GM12878 (cell line): ENCODE data around the gene CACNG1. TPM values are rescaled to one million over a fixed set of nuclear protein-coding genes. Genes with fewer than 3 reads are reported as not detected.
A peak's percentile ranks its signal among the peaks of the same experiment; 100 is the strongest.

Experiments used
- CEBPZ ChIP-seq: fragments of 150-350 bp; IDR thresholded peaks from 2 replicates; pipeline ENCODE4 v1.6.1; 2016; ENCODE audit warnings: low read depth, low read length
- EED ChIP-seq: sonication (generic); IDR thresholded peaks from 2 replicates; pipeline ENCODE4 v1.6.1; 2016; ENCODE audit warnings: antibody characterized with exemption, low read depth
- HCFC1 ChIP-seq: fragments of 150-350 bp; IDR thresholded peaks from 2 replicates; pipeline ENCODE4 v1.6.1; 2014; ENCODE audit warnings: low read length
- IKZF1 ChIP-seq: fragments of 450-650 bp; conservative IDR thresholded peaks from 2 replicates; pipeline ENCODE4 v1.6.1; 2017; ENCODE audit warnings: antibody characterized with exemption, mild to moderate bottlenecking
- MEF2A ChIP-seq: IDR thresholded peaks from 2 replicates; pipeline ENCODE4 v1.6.1; 2011; ENCODE audit warnings: low read depth, mild to moderate bottlenecking, low read length, moderate library complexity; ENCODE audit not compliant: insufficient read depth
- MEF2B ChIP-seq: fragments of 450-650 bp; IDR thresholded peaks from 2 replicates; pipeline ENCODE4 v1.6.1; 2018; ENCODE audit warnings: mild to moderate bottlenecking, moderate library complexity; ENCODE audit not compliant: partially characterized antibody, poor library complexity, severe bottlenecking
- NBN ChIP-seq: fragments of 450-650 bp; IDR thresholded peaks from 2 replicates; pipeline ENCODE4 v1.6.1; 2016
- RAD21 ChIP-seq: IDR thresholded peaks from 2 replicates; pipeline ENCODE4 v1.6.1; 2011; ENCODE audit warnings: mild to moderate bottlenecking, low read depth, low read length, moderate library complexity; ENCODE audit not compliant: insufficient read depth
- SREBF1 ChIP-seq: IDR thresholded peaks from 2 replicates; pipeline ENCODE4 v1.6.1; 2012; ENCODE audit warnings: mild to moderate bottlenecking, low read length
- TCF3 ChIP-seq: IDR thresholded peaks from 2 replicates; pipeline ENCODE4 v1.6.1; 2012; ENCODE audit warnings: low read depth, mild to moderate bottlenecking, low read length, borderline replicate concordance; ENCODE audit not compliant: insufficient read depth
- polyA plus RNA-seq, 11 experiments: library from polyadenylated mRNA; depleted of rRNA in 4 of 11; unstranded in 6 of 11; stranded (reverse) in 5 of 11; fragments of >200 nt; fragmentation: Nextera tagmentation in 4 of 11; fragmentation: Illumina TruSeq in 1 of 11; extraction: Ambion mirVana in 4 of 11; extraction: Trizol in 1 of 11; gene quantifications; 1 replicate in 1 of 11; 2 replicates in 10 of 11; pipeline versions ENCODE4 v1.2.1 to v1.2.3, GENCODE V29; 2011 to 2016; ENCODE audit warnings: inconsistent platforms in 2 of 11, missing spikeins in 2 of 11, low read depth in 1 of 11
- total RNA-seq, 4 experiments: library from RNA; depleted of rRNA in 3 of 4; stranded (reverse); fragments of >200 nt in 3 of 4; fragmentation: Illumina TruSeq in 1 of 4; extraction: Trizol in 1 of 4; gene quantifications; 2 replicates each; pipeline versions ENCODE4 v1.2.1 to v1.2.3, GENCODE V29; 2013 to 2021

CACNG1 gene
- total and polyA plus RNA-seq, 10 of the 15 experiments (the other 5 are each of a cell fraction or from before 2014, with no cell fraction given) = not detected

GRCh38 chr17:67035131-67036083, 8.9 kb upstream of the CACNG1 start (continued):
- TF ChIP-seq CEBPZ (no peak), RAD21 (0 out of 2 replicates have a peak, but pooled peaks have one; percentile 0), NBN (peak; percentile 78), IKZF1 (peak; percentile 80), TCF3 (peak; percentile 47; the same call in 1 of the 2 replicates), SREBF1 (no peak), MEF2A (peak; percentile 83), MEF2B (peak; percentile 54), EED (peak; percentile 91), HCFC1 (no peak)
